Ureter (tissue), 1 donor: ENCODE results near the gene FBXW11. TPM values are rescaled to one million over a fixed set of nuclear protein-coding genes. Genes with fewer than 3 reads are reported as not detected.

ENCODE experiments used
- total RNA-seq: library from RNA; stranded (reverse); gene quantifications from one replicate; pipeline ENCODE4 v1.2.4, GENCODE V29; 2023
- donor health status: DM: yes; HTN: yes; CAD: no.

Gene FBXW11
- total RNA-seq, 1 donor from 2014 or later: 64.2 TPM

Other genes with a start within 250 kb of the FBXW11 start
- gene SMIM23, start 220.8 kb downstream of the FBXW11 start, total RNA-seq: not detected
- 41.9 TPM for gene STK10, start 181.6 kb upstream of the FBXW11 start, total RNA-seq
- not detected for gene EFCAB9, start 187.5 kb upstream of the FBXW11 start, total RNA-seq